Spinal cord (tissue), 10 donors: ENCODE measurements around the gene ID1. TPM values are rescaled to one million over a fixed set of nuclear protein-coding genes. Genes with fewer than 3 reads are reported as not detected.
A peak's percentile ranks its signal among the peaks of the same experiment; 100 is the strongest.

Experiments
- DNase-seq, 6 donors: peaks; one replicate each; pipeline versions ENCODE4 v3.0.0 to v3.0.0-alpha.2; 2013 to 2015; ENCODE audit warnings: low spot score in 6 of 6, low read depth in 4 of 6
- H3K27ac ChIP-seq: one replicate; pipeline ENCODE4 v1.5.1; 2013; ENCODE audit warnings: low read depth, low read length, control low read depth
- H3K27me3 ChIP-seq: one replicate; pipeline ENCODE4 v1.6.1; 2013; ENCODE audit warnings: low read length; ENCODE audit not compliant: control insufficient read depth, insufficient read depth
- H3K36me3 ChIP-seq: one replicate; pipeline ENCODE4 v1.6.1; 2013; ENCODE audit warnings: low read length; ENCODE audit not compliant: control insufficient read depth, insufficient read depth
- H3K4me1 ChIP-seq: one replicate; pipeline ENCODE4 v1.6.1; 2013; ENCODE audit warnings: low read length; ENCODE audit not compliant: control insufficient read depth, insufficient read depth
- H3K4me3 ChIP-seq: one replicate; pipeline ENCODE4 v1.5.1; 2013; ENCODE audit warnings: low read depth, low read length, control low read depth
- H3K9me3 ChIP-seq: one replicate; pipeline ENCODE4 v1.6.1; 2013; ENCODE audit warnings: low read length; ENCODE audit not compliant: control insufficient read depth, insufficient read depth
- WGBS: methylation state at CpG from one replicate; pipeline ENCODE4 v1.1.5; 2013; ENCODE audit warnings: missing lambda C conversion rate; ENCODE audit not compliant: insufficient coverage; 5-methylcytosine and 5-hydroxymethylcytosine counted together
- polyA plus RNA-seq, 2 donors: library from polyadenylated mRNA; unstranded; fragments of 120-200 nt; gene quantifications; one replicate each; pipeline ENCODE4 v1.2.1, GENCODE V29; 2013; ENCODE audit not compliant: insufficient read length in 2 of 2
- total RNA-seq, 2 donors: library from RNA; depleted of rRNA in 1 of 2; stranded (reverse); fragments of 120-200 nt in 1 of 2; fragments of >200 nt in 1 of 2; gene quantifications; one replicate each; pipeline versions ENCODE4 v1.2.3 to v1.2.4, GENCODE V29; 2013 to 2014
- donor health status: healthy.

The ID1 gene
- total and polyA plus RNA-seq, 4 donors: 88.2 to 308 (median 153) TPM

GRCh38 chr20:31596831-31597480, 8.1 kb upstream of the ID1 start:
- Histone ChIP-seq H3K4me1 (peaks cover 19% of the 10 kb centered on the region), H3K9me3 (no peaks in the 10 kb centered on the region), H3K27ac (peak overlapping the region; percentile 84), H3K27me3 (no peaks in the 10 kb centered on the region), H3K36me3 (no peaks in the 10 kb centered on the region), H3K4me3 (no peak overlapping the region)
- 60% methylated on average over 1 of the region's 4 CpGs for whole genome bisulfite sequencing
- DNase-seq: no peak

- peaks cover 19% of the 10 kb centered on the region for H3K4me1 ChIP-seq
- no peaks in the 10 kb centered on the region for H3K36me3 ChIP-seq
- H3K27me3 ChIP-seq: no peaks in the 10 kb centered on the region
- WGBS: no CpG with 5 or more reads among the region's 2 CpGs
- no peak for DNase-seq
- H3K4me3 ChIP-seq: no peak overlapping the region
- H3K27ac ChIP-seq: no peak overlapping the region
- no peaks in the 10 kb centered on the region for H3K9me3 ChIP-seq
Observed at GRCh38 chr20:31597481-31597855, 7.6 kb upstream of the ID1 start.

- Histone ChIP-seq H3K27me3 (peaks cover 7% of the 10 kb centered on the region), H3K27ac (no peak overlapping the region), H3K9me3 (no peaks in the 10 kb centered on the region), H3K4me3 (no peak overlapping the region), H3K36me3 (no peaks in the 10 kb centered on the region), H3K4me1 (peaks cover 34% of the 10 kb centered on the region)
- WGBS: no CpG with 5 or more reads among the region's 4 CpGs
- DNase-seq: no peak
Observed at GRCh38 chr20:31602431-31602778, 2.7 kb upstream of the ID1 start.

- peaks cover 7% of the 10 kb centered on the region for H3K27me3 ChIP-seq
- no peak overlapping the region for H3K4me3 ChIP-seq
- no peak for DNase-seq
- H3K36me3 ChIP-seq: no peaks in the 10 kb centered on the region
- peaks cover 37% of the 10 kb centered on the region for H3K4me1 ChIP-seq
- WGBS: 89% methylated on average over 8 of the region's 17 CpGs
- H3K27ac ChIP-seq: no peak overlapping the region
- H3K9me3 ChIP-seq: no peaks in the 10 kb centered on the region
Observed at GRCh38 chr20:31602779-31603441, 2.2 kb upstream of the ID1 start.

- DNase-seq: peak in 5 of 6 donors; percentile 86 to 97 (median 93)
- H3K4me1 ChIP-seq: peaks cover 46% of the 10 kb centered on the region
- H3K4me3 ChIP-seq: peak overlapping the region; percentile 78
- WGBS: 1% methylated on average over 38 of the region's 43 CpGs
- H3K36me3 ChIP-seq: no peaks in the 10 kb centered on the region
- H3K9me3 ChIP-seq: no peaks in the 10 kb centered on the region
- peak overlapping the region; percentile 97 for H3K27ac ChIP-seq
- peaks cover 7% of the 10 kb centered on the region for H3K27me3 ChIP-seq
Observed at GRCh38 chr20:31603822-31604566, 1.1 kb upstream of the ID1 start.

GRCh38 chr20:31604567-31605030, 490 bp upstream of the ID1 start:
- no peaks in the 10 kb centered on the region for H3K9me3 ChIP-seq
- H3K27me3 ChIP-seq: peaks cover 7% of the 10 kb centered on the region
- H3K36me3 ChIP-seq: no peaks in the 10 kb centered on the region
- H3K4me1 ChIP-seq: peaks cover 46% of the 10 kb centered on the region
- peak overlapping the region; percentile 78 for H3K4me3 ChIP-seq
- peak overlapping the region; percentile 97 for H3K27ac ChIP-seq
- DNase-seq: no peak
- WGBS: 0% methylated on average over 13 of the region's 14 CpGs

GRCh38 chr20:31605902-31606803, 1.1 kb downstream of the ID1 start:
- H3K4me1 ChIP-seq: peaks cover 46% of the 10 kb centered on the region
- under 1% methylated on average over 29 of the region's 39 CpGs for WGBS
- peak in 2 of 6 donors; percentile 48 to 50 for DNase-seq
- peaks cover 7% of the 10 kb centered on the region for H3K27me3 ChIP-seq
- no peaks in the 10 kb centered on the region for H3K36me3 ChIP-seq
- peak overlapping the region; percentile 87 for H3K27ac ChIP-seq
- peak overlapping the region; percentile 78 for H3K4me3 ChIP-seq
- no peaks in the 10 kb centered on the region for H3K9me3 ChIP-seq

- Histone ChIP-seq H3K36me3 (no peaks in the 10 kb centered on the region), H3K4me3 (peak overlapping the region; percentile 78), H3K27me3 (peaks cover 7% of the 10 kb centered on the region), H3K9me3 (no peaks in the 10 kb centered on the region), H3K4me1 (peaks cover 46% of the 10 kb centered on the region), H3K27ac (peak overlapping the region; percentile 87)
- WGBS: no CpG with 5 or more reads among the region's 8 CpGs
- peak in 2 of 6 donors; percentile 33 to 38 for DNase-seq
Observed at GRCh38 chr20:31606804-31607639, 1.9 kb downstream of the ID1 start.
